ENCODE results near the gene CDKN2C.

Gene CDKN2C

DNA sequence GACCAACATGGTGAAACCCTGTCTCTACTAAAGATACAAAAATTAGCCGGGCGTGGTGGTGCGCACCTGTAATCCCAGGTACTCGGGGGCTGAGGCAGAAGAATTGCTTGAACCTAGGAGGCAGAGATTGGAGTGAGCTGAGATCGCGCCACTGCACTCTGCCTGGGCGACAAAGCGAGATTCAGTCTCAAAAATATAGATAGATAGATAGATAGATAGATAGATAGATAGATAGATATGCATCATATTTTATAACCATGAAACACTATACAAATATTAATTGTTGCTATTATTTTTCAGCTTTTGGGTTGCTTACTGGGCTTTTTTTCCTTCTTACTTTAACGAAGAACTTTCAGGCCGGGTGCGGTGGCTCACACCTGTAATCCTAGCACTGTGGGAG, 5.2 kb upstream of the CDKN2C start:
- DNase-seq (ENCODE audit: low spot score) = no peak

DNA sequence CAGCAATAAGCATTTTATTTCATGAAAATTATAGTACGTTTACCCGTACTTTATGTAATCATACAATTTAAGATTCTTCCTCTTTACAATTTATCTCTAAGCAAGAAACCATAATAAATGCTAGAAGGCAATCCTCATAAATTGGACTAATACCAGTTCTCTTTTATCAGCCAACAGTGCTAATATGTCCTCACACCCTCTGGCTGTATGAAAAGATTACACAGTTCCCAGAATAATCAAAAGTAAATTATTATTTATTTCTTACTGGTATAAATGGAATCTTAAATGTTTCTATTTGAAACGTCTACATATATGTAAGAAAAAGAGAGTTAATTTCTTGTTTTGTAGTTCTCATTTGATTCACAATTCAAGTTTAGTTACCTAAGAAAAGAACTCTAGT, 3.1 kb upstream of the CDKN2C start:
- no peak for DNase-seq (ENCODE audit: low spot score)

DNA sequence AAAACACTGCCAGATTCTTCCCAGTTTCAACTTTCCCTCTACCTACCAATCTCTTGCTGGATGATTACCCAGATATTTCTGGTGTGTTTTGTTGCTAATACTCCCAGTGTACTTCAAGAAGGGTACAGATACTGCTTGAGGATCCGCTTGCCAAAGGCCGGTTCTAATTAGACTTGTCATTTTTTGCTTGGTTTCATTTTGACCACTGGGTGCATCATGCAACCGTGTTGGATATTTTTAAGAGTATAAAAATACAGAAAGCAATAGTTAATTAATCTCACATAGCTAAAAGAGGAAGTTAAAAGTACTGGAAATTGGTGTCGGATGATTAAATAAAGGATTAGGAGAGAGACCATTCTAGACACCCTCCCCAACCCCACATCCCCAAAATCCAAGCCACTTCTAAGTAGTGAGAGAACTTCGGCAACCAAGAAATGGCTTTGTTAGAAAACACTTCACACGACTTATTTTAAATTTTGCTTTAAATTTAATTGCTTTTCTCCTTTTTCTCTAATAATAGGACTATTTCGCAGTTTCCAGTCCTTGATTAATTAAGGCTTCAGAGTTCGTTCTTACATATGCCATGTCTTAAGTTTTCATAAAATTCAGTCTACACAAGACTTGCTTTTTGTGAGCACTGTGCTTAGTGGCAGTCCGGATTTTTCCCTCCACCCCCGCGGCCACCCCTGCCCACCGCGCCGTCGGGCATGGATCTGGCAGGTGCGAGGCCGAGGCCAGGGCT, 2.5 kb upstream of the CDKN2C start:
- DNase-seq (ENCODE audit: low spot score) = peak; percentile 31

DNA sequence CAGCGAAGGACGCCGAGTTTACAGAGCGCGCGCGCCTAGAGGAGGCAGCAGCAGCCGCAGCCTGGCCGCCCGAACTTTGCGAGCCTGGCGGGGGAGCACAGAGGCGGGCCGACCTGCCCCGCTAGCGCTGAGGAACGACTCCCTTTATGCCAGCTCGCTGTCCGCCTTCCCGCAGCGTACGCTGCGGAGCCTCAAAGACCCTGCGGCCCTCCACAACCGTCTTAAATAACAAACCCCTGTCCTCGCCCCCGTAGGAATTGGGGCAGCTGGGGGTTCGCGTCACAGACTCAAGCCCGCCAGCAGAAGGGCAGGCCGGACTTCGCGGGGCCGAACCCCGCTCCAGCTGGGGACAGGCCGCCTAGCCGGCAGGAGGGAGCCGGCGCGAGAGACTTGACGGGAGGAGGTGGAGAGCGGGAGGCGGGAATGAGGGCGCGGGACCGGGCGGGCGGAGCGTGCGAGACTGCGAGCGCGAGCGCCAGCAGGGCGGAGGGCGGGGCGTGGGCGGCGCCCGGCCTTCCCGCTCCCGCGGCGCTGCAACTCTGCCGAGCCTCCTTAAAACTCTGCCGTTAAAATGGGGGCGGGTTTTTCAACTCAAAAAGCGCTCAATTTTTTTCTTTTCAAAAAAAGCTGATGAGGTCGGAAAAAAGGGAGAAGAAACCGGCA, 1.8 kb upstream of the CDKN2C start:
- peak; percentile 91 for DNase-seq (ENCODE audit: low spot score)

DNA sequence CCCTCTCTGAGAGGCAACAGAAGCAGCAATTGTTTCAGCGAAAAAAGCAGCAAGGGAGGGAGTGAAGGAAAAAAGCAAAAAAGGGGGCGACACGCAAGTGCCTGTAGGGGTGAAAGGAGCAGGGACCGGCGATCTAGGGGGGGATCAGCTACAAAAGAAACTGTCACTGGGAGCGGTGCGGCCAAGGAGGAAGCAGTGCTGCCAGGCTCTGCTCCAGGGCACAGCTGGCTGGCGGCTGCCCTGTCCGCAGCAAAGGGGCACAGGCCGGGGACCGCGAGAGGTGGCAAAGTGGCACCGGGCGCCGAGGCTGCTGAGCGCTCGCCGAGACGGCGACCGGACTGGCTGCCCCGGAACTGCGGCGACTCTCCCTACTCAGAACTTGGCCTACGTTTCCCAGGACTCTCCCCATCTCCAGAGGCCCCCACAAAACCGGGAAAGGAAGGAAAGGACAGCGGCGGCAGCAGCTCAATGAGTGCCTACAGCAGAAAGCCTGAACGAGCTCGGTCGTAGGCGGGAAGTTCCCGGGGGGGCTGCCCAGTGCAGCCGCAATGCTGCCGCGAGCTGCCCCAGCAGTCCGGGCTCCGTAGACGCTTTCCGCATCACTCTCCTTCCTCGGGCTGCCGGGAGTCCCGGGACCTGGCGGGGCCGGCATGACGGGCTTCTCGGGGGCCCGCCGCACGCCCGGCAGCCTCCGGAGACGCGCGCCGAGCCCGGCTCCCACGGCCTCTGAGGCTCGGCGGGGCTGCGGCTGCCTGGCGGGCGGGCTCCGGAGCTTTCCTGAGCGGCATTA, 1.0 kb upstream of the CDKN2C start:
- DNase-seq (ENCODE audit: low spot score) = peak; percentile 52

DNA sequence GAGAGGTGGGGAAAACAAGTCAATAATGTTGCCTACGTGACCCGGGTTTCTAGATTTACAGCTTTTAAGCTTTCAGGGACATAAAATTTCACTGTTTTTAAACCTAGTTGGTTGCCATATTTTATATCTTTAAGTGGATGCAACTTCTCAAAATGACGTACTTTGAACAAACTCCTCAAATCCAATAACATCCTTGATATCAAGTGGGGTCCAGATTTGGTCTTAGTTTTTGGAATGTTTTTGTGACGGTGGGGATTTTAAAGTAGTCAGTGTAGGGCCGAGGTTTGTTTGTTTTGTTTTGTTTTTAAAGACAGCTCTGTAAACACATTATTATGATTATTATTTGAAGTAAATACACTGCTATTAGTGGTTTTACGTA, 453 bp downstream of the CDKN2C start:
- DNase-seq (ENCODE audit: low spot score) = no peak

DNA sequence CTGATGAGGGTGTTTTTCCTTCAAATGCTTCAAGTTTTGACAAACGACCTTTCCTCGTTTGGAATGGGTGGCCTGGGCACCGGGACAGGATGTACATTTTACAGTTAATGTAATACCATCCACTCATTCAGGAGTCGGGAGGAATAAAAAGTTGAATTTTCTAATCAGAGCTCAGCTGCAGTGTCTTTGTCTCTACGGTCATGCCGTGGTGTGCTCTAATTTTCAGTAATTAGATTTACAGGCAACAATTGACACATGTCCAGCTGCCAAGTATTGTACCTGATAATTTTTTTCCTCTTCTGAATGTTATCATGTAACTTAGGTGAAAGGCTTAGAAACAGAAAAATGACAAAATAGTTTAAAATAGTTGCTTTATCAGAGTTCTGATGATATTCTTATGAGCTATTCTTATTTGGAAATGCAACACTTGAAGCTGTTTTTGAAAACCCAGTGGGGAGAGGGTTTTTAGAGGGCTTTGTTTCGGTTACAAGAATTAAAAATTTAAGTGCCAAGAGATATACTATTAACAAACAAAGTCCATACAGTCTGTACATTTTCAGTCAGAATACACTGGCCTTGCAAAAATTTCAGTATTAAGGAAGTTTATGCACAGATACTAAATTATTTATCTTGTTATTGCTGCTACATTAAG, 1.0 kb downstream of the CDKN2C start:
- no peak for DNase-seq (ENCODE audit: low spot score)

DNA sequence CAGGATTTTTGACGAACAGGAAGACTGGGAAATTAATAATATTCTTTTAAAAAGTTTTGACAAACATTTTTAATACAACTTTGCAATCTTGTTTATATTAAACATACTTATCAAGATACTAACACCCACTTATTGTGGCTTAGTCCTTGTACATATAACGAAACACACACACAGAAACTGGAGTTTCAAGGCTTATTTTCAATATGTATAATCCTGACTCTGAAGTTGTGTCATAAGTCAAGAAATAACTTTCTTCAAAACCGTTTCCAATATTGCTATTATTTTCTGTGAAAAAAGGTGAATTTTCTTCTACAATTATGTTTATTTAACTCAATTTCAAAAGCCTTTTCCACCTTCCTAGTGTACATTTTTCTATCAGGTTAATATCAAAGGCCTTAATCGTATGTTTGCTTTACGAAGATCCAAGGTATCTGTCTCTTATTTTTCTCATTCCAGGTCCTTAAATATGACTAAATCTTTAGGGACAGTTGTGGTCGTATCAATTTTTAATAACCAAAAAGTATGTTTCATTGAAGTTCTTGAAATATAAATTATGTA, 1.8 kb downstream of the CDKN2C start:
- no peak for DNase-seq (ENCODE audit: low spot score)

DNA sequence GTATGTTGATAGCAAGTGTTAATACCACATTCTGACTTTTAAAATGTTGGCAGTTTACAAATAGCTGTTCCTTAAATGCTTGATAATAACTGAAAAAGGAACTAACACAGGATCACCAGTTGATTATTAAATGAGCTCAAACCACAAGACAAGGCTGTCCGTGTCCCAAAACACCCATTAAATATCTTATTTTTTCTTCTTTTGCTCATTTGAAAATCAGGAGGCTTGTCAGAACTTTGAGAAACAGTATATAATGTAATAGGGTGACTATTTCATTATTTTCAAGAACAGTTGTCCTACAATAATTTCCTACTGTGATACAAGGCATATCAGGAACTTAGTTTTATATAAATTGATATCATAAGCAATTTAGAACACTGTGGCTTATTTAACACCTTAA, 2.7 kb downstream of the CDKN2C start:
- DNase-seq (ENCODE audit: low spot score) = no peak

DNA sequence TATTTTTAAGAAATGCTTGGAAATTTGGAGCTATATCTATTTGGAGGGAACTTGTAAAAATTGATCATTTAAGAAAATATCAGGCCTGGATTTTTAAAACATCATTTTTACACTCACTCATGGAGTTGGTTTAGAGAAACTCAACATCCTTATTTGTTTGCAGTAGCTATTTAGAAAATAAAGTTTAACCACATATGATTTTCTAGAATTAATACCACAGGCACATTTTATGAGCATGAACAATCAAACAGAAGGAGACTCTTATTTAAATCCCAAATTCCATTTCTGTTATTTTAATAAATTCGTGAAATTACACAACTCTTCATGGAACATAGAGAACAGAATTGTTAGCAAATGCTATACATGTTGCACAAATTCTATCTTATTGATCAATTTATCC, 3.2 kb downstream of the CDKN2C start:
- DNase-seq (ENCODE audit: low spot score) = no peak

DNA sequence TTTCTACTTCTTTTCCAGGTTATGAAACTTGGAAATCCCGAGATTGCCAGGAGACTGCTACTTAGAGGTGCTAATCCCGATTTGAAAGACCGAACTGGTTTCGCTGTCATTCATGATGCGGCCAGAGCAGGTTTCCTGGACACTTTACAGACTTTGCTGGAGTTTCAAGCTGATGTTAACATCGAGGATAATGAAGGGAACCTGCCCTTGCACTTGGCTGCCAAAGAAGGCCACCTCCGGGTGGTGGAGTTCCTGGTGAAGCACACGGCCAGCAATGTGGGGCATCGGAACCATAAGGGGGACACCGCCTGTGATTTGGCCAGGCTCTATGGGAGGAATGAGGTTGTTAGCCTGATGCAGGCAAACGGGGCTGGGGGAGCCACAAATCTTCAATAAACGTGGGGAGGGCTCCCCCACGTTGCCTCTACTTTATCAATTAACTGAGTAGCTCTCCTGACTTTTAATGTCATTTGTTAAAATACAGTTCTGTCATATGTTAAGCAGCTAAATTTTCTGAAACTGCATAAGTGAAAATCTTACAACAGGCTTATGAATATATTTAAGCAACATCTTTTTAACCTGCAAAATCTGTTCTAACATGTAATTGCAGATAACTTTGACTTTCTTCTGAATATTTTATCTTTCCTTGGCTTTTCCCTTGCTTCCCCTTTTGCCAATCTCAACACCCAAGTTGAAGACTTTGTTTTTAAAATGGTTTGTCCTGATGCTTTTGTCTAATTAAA, 4.0 kb downstream of the CDKN2C start:
- DNase-seq (ENCODE audit: low spot score) = no peak

DNA sequence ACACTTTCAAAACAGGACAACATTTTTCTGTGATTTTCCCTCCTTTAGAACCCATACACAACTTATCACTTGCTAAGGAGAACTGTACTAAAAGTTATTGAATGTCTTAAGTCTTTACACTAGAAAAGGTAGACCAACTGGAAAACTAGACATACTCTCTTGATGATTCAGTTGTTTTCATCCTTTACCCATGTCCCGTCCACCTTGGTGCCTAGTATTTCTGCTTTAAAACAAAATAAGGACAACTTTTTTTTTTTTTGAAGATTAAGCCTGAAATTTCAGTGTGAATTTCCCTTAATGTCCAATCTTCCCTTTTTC, 4.5 kb downstream of the CDKN2C start:
- no peak for DNase-seq (ENCODE audit: low spot score)

DNA sequence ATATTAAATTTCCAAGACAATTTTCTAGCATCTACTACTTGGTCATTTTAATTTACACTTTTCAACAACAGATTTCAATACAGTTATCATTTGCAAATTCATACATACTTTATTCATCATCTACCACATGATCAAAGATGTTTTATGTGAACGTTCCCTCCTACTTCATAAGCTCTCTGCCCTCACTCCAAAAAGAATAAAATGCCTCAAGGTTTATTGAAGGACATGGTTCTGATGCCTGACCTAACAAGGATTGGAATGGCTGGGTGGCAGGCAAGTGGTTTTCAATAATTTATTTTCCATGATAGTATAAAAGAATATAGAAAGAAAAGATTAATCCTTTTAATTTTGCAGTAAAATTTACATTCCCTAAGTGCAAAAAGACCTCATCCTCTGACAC, 5.4 kb downstream of the CDKN2C start:
- no peak for DNase-seq (ENCODE audit: low spot score)

DNA sequence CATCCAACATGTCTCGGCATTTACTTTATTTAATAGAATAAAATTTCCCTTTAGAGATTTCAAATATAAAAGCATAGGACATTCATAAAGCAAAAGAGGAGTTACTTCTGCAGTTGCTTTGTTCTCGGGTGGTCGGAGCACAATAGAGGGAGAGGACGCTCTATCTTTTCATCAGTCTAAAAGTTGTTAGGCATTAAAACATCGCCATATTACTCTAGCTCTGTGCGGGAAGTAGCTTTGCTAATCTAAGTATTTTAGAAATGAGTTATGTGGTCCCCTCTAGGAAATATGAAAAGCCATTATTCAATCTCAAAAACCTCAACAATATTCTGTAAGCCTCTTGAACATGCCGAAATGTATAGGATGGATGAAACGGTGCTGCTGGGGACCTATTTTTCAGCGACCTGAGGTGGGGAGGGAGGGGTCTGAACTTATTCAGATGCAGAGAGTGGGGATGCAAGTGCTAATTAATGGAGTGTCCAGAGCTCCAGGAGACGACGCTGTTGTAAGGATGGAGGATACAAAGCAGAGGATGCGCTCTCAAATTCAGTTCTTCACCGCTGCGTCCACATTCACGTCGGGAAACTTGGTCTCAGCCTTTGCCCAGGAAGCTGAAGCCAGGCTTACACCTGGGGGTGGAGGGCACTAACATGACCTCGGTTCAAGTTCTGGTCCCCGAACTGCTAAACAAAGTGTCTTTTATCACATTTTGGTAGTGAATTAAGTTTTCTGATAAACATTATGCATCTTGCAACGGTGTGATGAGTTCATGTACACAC, 6.3 kb downstream of the CDKN2C start:
- DNase-seq (ENCODE audit: low spot score) = no peak

DNA sequence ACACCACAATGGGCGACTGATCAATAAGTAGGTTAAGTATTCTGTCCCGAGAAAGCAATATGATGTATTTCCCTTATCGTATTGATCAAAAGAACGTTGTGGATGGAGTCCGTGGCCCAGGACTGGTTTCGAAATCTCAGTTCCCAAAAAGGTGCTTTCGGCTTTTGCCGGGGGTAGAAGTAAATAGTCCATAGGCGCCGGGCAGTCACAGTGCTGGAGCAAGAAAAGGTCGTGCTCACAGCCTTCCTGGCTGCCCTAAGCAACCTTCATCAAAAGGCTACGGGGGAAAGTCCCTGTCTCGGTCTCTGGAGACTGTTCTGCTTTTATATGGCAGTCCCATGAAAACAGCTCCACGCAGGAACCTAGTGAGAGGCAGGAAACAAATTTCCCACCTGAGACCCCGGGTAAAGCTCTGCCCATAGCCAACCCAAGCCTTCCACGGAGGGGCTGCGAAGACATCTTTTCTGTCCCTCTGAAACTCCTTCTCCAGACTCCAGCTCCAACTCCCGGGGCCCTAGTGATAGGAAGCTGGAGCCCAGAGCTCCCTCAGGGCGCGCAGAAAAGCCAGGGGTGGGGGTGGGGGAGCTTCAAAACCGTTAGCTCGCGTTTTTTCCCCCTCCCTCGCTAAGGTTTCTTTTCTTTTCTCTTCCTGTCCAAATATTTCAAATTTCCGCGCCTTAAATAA, 7.0 kb downstream of the CDKN2C start:
- DNase-seq (ENCODE audit: low spot score) = peak; percentile 49

DNA sequence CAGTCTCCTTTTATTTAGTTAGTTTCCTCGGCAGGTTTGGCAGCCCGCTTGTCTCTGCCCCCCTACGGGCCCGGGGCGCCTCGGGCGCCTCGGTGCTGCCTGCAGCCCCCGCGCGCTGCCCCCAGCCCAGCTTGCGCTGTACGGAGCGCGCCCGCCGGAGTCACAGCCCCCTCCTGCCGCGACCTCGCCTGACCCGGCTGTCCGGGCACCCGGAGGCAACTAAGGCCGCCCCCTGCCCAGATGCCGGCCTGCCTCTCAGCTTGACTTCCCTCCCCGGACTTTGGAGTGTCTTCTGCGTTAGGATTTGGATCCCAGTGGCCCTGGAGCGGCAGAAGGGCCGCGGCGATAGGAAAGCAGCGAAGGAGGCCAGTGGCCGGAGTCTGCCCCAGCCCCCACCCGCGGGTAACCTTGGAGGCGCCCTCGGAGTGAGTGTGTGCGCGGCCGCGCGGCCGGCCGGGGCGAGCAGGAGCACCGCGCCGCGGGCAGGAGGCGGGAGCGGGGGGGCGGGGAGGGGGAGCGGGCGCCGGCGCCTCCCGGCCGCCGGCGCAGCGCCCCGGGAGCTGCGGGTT, 7.6 kb downstream of the CDKN2C start:
- peak; percentile 54 for DNase-seq (ENCODE audit: low spot score)

DNA sequence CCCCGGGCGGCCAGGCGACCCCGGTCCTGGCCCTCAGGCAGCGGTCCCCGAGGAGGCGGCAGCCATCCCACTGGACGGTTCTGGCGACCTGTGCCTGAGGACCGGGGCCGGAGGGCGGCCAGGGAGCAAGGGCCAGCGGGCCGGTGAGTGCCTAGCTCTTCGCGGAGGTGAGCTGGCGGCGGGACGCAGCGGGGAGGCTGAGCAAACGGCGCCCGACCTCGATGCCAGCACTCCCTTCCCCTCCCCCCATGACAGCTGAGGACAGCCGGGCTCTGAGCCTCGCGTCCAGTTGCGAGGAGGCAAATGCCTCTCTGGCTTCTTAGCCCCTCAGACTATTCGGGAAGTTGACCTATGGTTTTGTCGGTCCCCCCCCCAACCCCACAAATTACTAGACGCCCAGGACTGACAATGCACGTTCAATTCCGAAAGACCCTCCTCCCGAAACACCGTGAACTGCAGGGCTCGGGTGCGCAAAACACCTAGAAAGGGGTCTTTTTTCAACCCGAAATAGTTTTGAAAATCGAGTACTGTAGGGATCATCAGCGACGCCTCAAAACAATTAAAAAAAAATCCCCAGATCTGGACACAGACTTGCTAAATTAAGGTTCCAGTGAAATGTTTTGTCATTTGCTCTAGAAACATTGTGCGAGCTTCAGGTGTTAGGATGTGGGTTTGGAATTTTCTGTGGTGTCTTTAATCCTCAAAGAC, 8.3 kb downstream of the CDKN2C start:
- peak; percentile 68 for DNase-seq (ENCODE audit: low spot score)

DNA sequence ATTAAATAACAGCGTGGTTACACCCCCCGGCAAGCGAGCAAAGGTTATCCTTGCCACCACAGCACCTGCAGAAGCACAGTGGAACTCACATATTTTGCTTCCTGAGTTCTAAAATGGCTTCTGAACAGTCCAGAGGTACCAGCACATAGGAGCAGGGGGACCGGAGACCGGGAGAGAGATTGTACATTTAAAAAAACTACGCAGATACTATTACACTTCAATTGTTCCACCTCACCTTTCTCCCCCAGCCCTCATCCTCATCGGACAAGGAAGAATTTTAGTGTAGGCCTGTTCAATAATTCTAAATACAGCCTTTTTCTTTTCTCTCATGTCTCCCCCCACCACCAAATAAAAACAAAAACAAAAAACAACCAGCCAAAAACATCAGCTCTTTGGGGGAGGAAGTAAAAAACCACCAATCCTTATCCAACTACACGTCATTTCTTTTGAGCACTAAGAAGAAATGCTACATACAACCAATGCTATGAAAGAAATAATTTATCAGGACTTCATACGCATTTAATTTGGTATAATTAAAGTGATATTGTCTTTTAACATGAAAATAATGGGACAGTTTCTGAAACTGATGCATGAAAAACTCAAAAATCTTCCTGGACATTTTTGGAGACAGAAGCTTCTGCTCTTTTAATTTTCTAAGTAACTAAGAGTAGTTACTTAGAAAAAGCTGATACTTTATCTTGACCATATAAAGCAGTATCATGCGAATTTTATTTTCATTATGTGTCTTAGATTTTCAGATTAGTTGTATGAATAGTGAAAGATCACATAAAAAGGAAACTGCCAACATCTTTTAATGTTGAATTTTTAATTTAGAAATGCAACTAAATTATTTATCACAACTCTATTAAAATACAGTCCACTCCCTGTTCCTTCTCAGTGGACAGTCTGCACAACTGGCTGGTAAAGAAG, 9.1 kb downstream of the CDKN2C start:
- DNase-seq (ENCODE audit: low spot score) = peak; percentile 39

All from kidney tubule cell (primary cell).